Retina (tissue), 1 donor: ENCODE data around the gene RS1.

Source experiments
- DNase-seq: peaks from one replicate; pipeline ENCODE4 v3.0.0-alpha.2; 2016

Gene RS1

DNA sequence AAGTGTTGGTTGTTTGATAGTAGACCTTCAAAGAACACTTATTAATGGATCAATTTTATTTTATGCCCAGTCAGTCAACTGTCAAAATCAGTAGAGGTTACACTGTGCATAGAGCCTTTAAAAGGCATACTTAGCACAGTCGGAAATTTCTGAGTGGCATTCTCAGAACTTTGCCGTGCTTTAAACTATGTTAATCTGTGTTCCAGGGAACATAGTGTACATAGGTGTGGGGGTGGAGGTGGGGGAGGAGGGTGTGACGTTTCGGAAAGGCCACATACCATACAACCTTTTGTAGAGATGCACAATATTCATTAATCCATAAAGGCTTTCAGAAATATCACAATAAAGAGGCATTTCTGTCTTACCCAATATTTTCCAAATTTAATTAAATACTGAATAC lies 75.8 kb downstream of the RS1 start:
- DNase-seq = no peak

DNA sequence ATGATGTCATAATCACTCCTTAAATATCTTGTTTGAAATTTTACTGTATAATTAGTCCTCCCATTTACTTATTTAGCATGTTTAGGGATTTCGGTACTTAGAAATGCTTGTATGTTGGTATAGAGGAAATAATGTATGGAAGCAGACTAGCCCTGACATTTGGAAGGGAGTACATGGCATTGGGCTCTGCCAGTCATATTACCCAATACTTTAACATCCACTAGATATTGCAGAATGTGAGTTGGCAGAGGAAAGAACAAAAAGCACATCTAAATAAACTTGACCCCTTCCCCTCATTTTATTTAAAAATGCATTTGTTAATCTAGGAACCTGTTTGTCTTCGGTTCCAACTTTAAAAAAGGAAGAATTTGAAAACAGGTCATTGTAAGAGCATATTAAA lies 77.8 kb downstream of the RS1 start:
- no peak for DNase-seq

DNA sequence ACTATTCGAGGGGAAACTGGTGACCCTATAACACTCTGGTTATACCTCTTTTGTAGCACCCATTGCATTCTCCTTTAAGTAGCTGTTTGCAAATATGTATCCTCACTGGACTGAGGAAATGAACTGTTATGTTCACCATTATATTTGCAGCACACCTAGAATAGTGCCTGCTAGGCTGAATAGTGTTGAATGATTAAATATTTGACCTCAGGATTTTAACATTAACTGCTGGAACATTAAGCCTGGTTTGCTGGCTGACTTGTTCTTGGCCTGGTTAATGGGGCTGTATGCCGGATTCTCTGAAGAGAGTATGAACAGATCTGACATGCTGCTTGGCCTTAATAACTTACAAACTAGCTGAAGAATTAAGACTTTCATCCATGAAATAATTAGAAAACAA lies 80.1 kb downstream of the RS1 start:
- DNase-seq = no peak
